Naive B cell (primary cell): ENCODE measurements around the gene NDUFS2. TPM values are rescaled to one million over a fixed set of nuclear protein-coding genes. Genes with fewer than 3 reads are reported as not detected.
A peak's percentile ranks its signal among the peaks of the same experiment; 100 is the strongest.

Source experiments
- ATAC-seq, 2 donors: fragments of 150-1000 bp; cut with Tn5 transposase; 2 replicates each; pipeline ENCODE4 v1.10.0; 2021; ENCODE audit warnings: low read depth in 2 of 2, mild to moderate bottlenecking in 2 of 2, moderate library complexity in 2 of 2
- DNase-seq: peaks from one replicate; pipeline ENCODE4 v3.0.0; 2022
- H3K27ac Mint-ChIP-seq, 6 donors: one replicate each; pipeline ENCODE4 v1.8.0; 2020 to 2022; ENCODE audit warnings: mild to moderate bottlenecking in 6 of 6, mixed read lengths in 6 of 6, moderate library complexity in 5 of 6, inconsistent platforms in 2 of 6
- H3K27me3 Mint-ChIP-seq, 3 donors: one replicate each; pipeline ENCODE4 v1.8.0; 2021 to 2022; ENCODE audit warnings: mixed read lengths in 3 of 3, mild to moderate bottlenecking in 1 of 3
- H3K36me3 Mint-ChIP-seq, 2 donors: one replicate each; pipeline ENCODE4 v1.8.0; 2020 to 2022; ENCODE audit warnings: mixed read lengths in 2 of 2, inconsistent platforms in 1 of 2, mild to moderate bottlenecking in 1 of 2
- H3K4me1 Mint-ChIP-seq, 3 donors: one replicate each; pipeline ENCODE4 v1.8.0; 2020 to 2022; ENCODE audit warnings: mixed read lengths in 3 of 3, inconsistent platforms in 1 of 3, mild to moderate bottlenecking in 1 of 3, moderate library complexity in 1 of 3
- H3K4me3 Mint-ChIP-seq, 8 donors: one replicate each; pipeline ENCODE4 v1.8.0; 2020 to 2022; ENCODE audit warnings: mild to moderate bottlenecking in 8 of 8, mixed read lengths in 8 of 8, moderate library complexity in 8 of 8, inconsistent platforms in 2 of 8
- H3K9me3 Mint-ChIP-seq, 7 donors: one replicate each; pipeline ENCODE4 v1.8.0; 2020 to 2022; ENCODE audit warnings: mixed read lengths in 7 of 7, mild to moderate bottlenecking in 5 of 7, inconsistent platforms in 2 of 7, moderate library complexity in 1 of 7
- polyA plus RNA-seq, 6 donors: library from polyadenylated mRNA; unstranded; fragments of 300-500 nt; fragmentation: Illumina TruSeq; gene quantifications; one replicate each; pipeline ENCODE4 v1.2.3, GENCODE V29; 2021; ENCODE audit warnings: low read depth in 6 of 6

Gene NDUFS2
- polyA plus RNA-seq, 6 donors from 2014 or later = 66.1 to 98.8 (median 87.7) TPM

DNA sequence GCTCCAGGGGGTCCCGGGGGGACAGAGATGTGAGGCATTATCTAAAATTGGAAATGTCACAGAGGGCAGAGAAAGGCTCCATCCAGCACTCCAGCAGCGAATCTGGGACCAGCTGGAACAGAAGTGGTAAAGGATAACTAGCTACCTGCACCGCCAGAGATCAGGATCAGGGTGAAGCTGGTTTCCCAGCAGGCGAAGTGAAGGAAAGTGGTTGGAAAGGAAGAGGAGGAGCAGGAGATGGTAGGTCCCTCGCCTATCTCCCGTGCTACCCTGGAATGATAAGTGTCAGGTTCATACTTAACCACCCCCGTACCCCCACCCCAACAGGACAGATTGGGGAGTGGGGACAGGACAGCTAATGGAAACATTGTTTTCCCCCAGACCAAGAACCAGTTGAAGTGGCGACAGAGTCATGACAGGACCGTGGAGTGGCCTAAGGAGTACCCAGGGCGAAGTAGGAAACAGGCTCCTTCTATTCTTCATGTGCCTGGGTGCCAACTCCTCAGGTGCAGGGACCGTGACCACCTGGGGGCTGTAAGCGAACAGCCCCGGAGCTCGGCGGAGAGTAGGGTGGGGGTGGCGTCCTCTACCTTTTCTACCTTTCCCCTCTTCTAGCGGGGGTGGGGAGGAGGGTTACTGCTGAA is 25.6 kb upstream of the NDUFS2 start:
- no peak for DNase-seq
- peaks cover 12 to 21% of the 10 kb centered on the region in 2 donors for H3K36me3 Mint-ChIP-seq
- H3K4me1 Mint-ChIP-seq = peaks cover 46 to 71% (median 65%) of the 10 kb centered on the region in 3 donors
- peak overlapping the region; percentile 89 to 100 (median 99) for H3K4me3 Mint-ChIP-seq
- no peaks in the 10 kb centered on the region for H3K9me3 Mint-ChIP-seq
- ATAC-seq = no peak
- H3K27ac Mint-ChIP-seq = peak overlapping the region; percentile 93 to 99 (median 98)
- H3K27me3 Mint-ChIP-seq = no peaks in the 10 kb centered on the region

GRCh38 chr1:161177112-161177935 is 24.8 kb upstream of the NDUFS2 start, which contains the start of gene B4GALT3:
Gene B4GALT3, minus strand, starts transcription at chr1:161177507. Its CDS starts 1,447 bp downstream, at chr1:161176060.
- peak within 1 kb of the TSS; percentile 89 to 100 (median 99) for H3K4me3 Mint-ChIP-seq
- DNase-seq (peak; percentile 92), ATAC-seq (peak; percentile 92 to 93)
- no peaks in the 10 kb centered on the region for H3K9me3 Mint-ChIP-seq
- no peaks in the 10 kb centered on the region for H3K27me3 Mint-ChIP-seq
- peak within 1 kb of the TSS; percentile 93 to 99 (median 98) for H3K27ac Mint-ChIP-seq
- peaks cover 7 to 17% of the 10 kb centered on the region in 2 donors for H3K36me3 Mint-ChIP-seq
- H3K4me1 Mint-ChIP-seq = peaks cover 51 to 75% (median 72%) of the 10 kb centered on the region in 3 donors

DNA sequence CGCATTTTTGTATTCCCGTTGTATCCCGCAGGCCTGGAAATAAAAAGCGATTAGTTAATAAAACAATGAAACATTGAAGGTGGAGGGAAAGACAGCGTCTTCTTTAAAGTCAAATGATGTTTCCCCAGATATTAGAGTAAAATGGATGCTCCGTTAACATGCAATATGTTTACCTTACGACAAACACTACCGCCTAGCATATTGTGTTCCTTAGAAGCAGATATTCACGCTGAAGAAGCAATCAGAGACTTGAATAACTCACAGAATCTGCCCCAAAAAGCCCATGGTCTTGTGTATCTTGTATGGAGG is 24.3 kb upstream of the NDUFS2 start:
- H3K4me3 Mint-ChIP-seq = peak overlapping the region; percentile 89 to 100 (median 99)
- H3K4me1 Mint-ChIP-seq = peaks cover 55 to 76% (median 74%) of the 10 kb centered on the region in 3 donors
- H3K36me3 Mint-ChIP-seq = peaks cover 6 to 17% of the 10 kb centered on the region in 2 donors
- DNase-seq (no peak), ATAC-seq (no peak)
- no peaks in the 10 kb centered on the region for H3K27me3 Mint-ChIP-seq
- H3K27ac Mint-ChIP-seq = peak overlapping the region; percentile 93 to 99 (median 98)
- no peaks in the 10 kb centered on the region for H3K9me3 Mint-ChIP-seq

GRCh38 chr1:161179698-161180097 is 22.5 kb upstream of the NDUFS2 start:
- Mint-ChIP-seq H3K4me1 (peaks cover 65 to 80% (median 78%) of the 10 kb centered on the region in 3 donors), H3K9me3 (no peaks in the 10 kb centered on the region), H3K36me3 (peaks cover 1 to 3% of the 10 kb centered on the region in 2 donors), H3K4me3 (peak overlapping the region in 3 of 8 donors; percentile 3 to 74 (median 56)), H3K27me3 (no peaks in the 10 kb centered on the region), H3K27ac (peak overlapping the region in 4 of 6 donors; percentile 50 to 82 (median 60))
- no peak for ATAC-seq
- DNase-seq = no peak

DNA sequence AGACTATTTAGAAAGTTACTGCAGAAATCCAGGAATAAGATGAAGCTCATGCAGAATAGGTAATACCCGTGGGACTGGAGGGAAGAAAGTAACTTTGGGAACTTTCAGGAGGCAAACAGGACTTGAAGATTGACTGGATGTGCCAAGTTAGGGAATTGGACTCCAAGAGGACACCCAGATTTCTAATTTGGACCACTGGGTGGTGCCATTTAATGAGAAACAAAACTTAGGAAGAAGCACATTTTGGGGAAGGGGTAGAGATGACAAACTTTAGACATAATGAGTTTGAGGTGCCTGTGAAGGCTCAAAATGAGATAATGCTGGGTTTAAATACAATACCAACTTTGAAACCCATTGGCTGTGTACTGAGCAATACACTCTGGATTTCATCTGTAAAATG is 21.5 kb upstream of the NDUFS2 start:
- Mint-ChIP-seq H3K4me1 (peaks cover 63 to 81% (median 77%) of the 10 kb centered on the region in 3 donors), H3K9me3 (no peaks in the 10 kb centered on the region), H3K27ac (peak overlapping the region in 3 of 6 donors; percentile 30 to 83 (median 63)), H3K4me3 (peak overlapping the region in 3 of 8 donors; percentile 3 to 56 (median 23)), H3K36me3 (no peaks in the 10 kb centered on the region), H3K27me3 (no peaks in the 10 kb centered on the region)
- ATAC-seq = no peak
- DNase-seq = no peak

GRCh38 chr1:161182214-161182613 is 20.0 kb upstream of the NDUFS2 start:
- peaks cover 64 to 81% (median 79%) of the 10 kb centered on the region in 3 donors for H3K4me1 Mint-ChIP-seq
- H3K4me3 Mint-ChIP-seq = peak overlapping the region; percentile 27 to 84 (median 52)
- no peaks in the 10 kb centered on the region for H3K27me3 Mint-ChIP-seq
- DNase-seq (no peak), ATAC-seq (no peak)
- no peaks in the 10 kb centered on the region for H3K9me3 Mint-ChIP-seq
- H3K27ac Mint-ChIP-seq = peak overlapping the region; percentile 43 to 83 (median 70)
- H3K36me3 Mint-ChIP-seq = no peaks in the 10 kb centered on the region

- DNase-seq (peak; percentile 86), ATAC-seq (peak; percentile 81 to 83)
- H3K27me3 Mint-ChIP-seq = no peaks in the 10 kb centered on the region
- H3K27ac Mint-ChIP-seq = peak overlapping the region; percentile 84 to 98 (median 91)
- H3K4me1 Mint-ChIP-seq = peaks cover 66 to 89% (median 83%) of the 10 kb centered on the region in 3 donors
- no peaks in the 10 kb centered on the region for H3K36me3 Mint-ChIP-seq
- H3K9me3 Mint-ChIP-seq = no peaks in the 10 kb centered on the region
- peak overlapping the region; percentile 72 to 93 (median 86) for H3K4me3 Mint-ChIP-seq
Observed at GRCh38 chr1:161185282-161185682, 16.9 kb upstream of the NDUFS2 start.

DNA sequence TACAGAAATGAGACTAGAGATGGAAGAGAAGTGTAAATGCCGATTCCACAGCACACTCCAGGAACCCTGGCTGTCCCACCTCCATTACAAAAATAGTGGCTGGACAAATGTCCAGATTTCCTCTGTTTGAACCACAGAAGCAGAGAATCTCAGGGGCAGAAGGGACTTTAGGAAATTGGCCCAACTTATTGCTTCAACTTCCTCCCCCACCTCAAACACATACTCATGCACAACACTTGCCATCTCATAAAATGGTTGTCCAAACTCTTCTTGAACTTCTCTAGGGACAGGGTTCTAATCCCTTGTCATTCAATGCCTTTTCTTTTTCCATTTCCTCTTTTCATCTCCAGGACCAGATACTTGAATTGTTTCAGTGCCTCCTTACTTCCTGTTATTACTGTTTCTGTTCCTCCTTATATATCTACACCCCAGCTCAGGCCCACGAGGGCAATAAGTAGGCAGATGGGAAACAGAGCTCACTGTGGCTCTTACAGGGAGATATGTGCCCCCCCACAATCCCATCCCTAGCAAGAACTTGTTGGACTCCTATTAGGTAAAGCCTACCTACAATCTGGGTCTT is 16.3 kb upstream of the NDUFS2 start:
- H3K9me3 Mint-ChIP-seq = no peaks in the 10 kb centered on the region
- peaks cover 61 to 86% (median 77%) of the 10 kb centered on the region in 3 donors for H3K4me1 Mint-ChIP-seq
- H3K27me3 Mint-ChIP-seq = no peaks in the 10 kb centered on the region
- peak overlapping the region; percentile 72 to 93 (median 86) for H3K4me3 Mint-ChIP-seq
- DNase-seq (peak; percentile 78), ATAC-seq (peak; percentile 72 to 75)
- no peaks in the 10 kb centered on the region for H3K36me3 Mint-ChIP-seq
- H3K27ac Mint-ChIP-seq = peak overlapping the region; percentile 84 to 98 (median 91)

DNA sequence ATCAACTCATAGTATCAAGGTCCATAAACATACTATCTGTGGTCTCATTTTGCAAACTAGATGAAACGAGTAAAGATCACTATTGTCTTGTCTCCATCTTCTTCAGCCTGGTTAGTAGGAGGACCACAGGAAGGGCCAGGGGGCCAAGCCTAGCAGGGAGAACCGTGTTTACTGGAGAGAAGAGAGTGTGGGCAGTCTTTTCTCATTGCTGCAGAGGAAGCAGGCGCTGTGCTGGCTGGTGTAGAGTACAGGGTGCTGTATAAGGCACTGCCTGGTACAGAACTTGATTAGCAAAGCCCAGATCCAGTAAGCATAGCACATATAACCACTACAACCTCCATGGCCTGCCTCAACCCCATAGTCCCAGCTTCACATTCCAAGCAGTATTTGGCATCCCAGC is 14.9 kb upstream of the NDUFS2 start:
- ATAC-seq (no peak), DNase-seq (no peak)
- peaks cover 56 to 86% (median 73%) of the 10 kb centered on the region in 3 donors for H3K4me1 Mint-ChIP-seq
- H3K27me3 Mint-ChIP-seq = no peaks in the 10 kb centered on the region
- H3K36me3 Mint-ChIP-seq = no peaks in the 10 kb centered on the region
- H3K27ac Mint-ChIP-seq = peak overlapping the region; percentile 58 to 96 (median 88)
- H3K9me3 Mint-ChIP-seq = no peaks in the 10 kb centered on the region
- peak overlapping the region in 6 of 8 donors; percentile 49 to 85 (median 73) for H3K4me3 Mint-ChIP-seq

DNA sequence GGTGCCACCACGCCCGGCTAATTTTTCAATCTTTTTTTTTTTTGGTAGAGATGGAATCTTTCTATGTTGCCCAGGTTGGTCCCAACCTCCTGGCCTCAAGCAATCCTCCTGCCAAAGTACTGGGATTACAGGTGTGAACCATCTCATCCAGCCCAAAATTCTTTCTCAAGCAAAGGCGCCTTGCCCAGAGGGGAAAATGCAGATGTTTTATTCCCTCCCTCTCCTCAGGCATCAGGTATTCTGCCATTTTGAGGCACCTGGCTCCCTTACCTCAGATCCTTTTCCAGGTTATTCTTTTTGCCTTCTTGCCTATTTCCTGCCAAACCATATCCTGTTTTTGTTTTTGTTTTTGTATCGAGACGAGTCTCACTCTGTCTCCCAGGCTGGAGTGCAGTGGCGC is 13.8 kb upstream of the NDUFS2 start:
- Mint-ChIP-seq H3K27ac (peak overlapping the region; percentile 23 to 91 (median 76)), H3K4me1 (peaks cover 58 to 82% (median 74%) of the 10 kb centered on the region in 3 donors), H3K9me3 (no peaks in the 10 kb centered on the region), H3K27me3 (no peaks in the 10 kb centered on the region), H3K36me3 (no peaks in the 10 kb centered on the region), H3K4me3 (peak overlapping the region in 1 of 8 donors; percentile 42)
- DNase-seq (no peak), ATAC-seq (no peak)

GRCh38 chr1:161189036-161189435 is 13.1 kb upstream of the NDUFS2 start:
- Mint-ChIP-seq H3K4me3 (peak overlapping the region in 1 of 8 donors; percentile 32), H3K9me3 (no peaks in the 10 kb centered on the region), H3K36me3 (no peaks in the 10 kb centered on the region), H3K27me3 (no peaks in the 10 kb centered on the region), H3K4me1 (peaks cover 52 to 75% (median 72%) of the 10 kb centered on the region in 3 donors), H3K27ac (peak overlapping the region in 5 of 6 donors; percentile 23 to 90 (median 34))
- no peak for ATAC-seq
- DNase-seq = no peak

GRCh38 chr1:161190962-161191521 is 11.1 kb upstream of the NDUFS2 start:
- H3K36me3 Mint-ChIP-seq = no peaks in the 10 kb centered on the region
- H3K27ac Mint-ChIP-seq = peak overlapping the region in 1 of 6 donors; percentile 30

GRCh38 chr1:161191971-161192370 is 10.2 kb upstream of the NDUFS2 start:
- no peaks in the 10 kb centered on the region for H3K36me3 Mint-ChIP-seq
- H3K4me1 Mint-ChIP-seq = peaks cover 46 to 69% (median 65%) of the 10 kb centered on the region in 3 donors
- H3K9me3 Mint-ChIP-seq = no peaks in the 10 kb centered on the region
- H3K4me3 Mint-ChIP-seq = peak overlapping the region in 3 of 8 donors; percentile 39 to 78 (median 62)
- no peaks in the 10 kb centered on the region for H3K27me3 Mint-ChIP-seq
- ATAC-seq (no peak), DNase-seq (no peak)
- peak overlapping the region in 1 of 6 donors; percentile 56 for H3K27ac Mint-ChIP-seq

More at GRCh38 chr1:161190962-161191521, 11.1 kb upstream of the NDUFS2 start:
- ATAC-seq (no peak), DNase-seq (no peak)
- Mint-ChIP-seq H3K4me3 (no peak overlapping the region), H3K9me3 (no peaks in the 10 kb centered on the region), H3K4me1 (peaks cover 51 to 74% (median 71%) of the 10 kb centered on the region in 3 donors), H3K27me3 (no peaks in the 10 kb centered on the region)
